Urinary bladder (tissue), 4 donors: ENCODE measurements around the gene ATOH7. TPM values are rescaled to one million over a fixed set of nuclear protein-coding genes. Genes with fewer than 3 reads are reported as not detected.
A peak's percentile ranks its signal among the peaks of the same experiment; 100 is the strongest.
"Not testable (repeated sequence)": the region's sequence is repeated elsewhere in the genome, so short reads cannot be mapped to it uniquely, and the experiment has no call there.

Experiments used
- DNase-seq: peaks from one replicate; pipeline ENCODE4 v3.0.0-alpha.2; 2015; ENCODE audit errors: extremely low spot score
- H3K27ac ChIP-seq: one replicate; pipeline ENCODE4 v1.5.1; 2013; ENCODE audit warnings: low read depth, mild to moderate bottlenecking, moderate library complexity
- H3K36me3 ChIP-seq: one replicate; pipeline ENCODE4 v1.6.1; 2013; ENCODE audit warnings: mild to moderate bottlenecking, moderate library complexity; ENCODE audit not compliant: insufficient read depth
- H3K4me1 ChIP-seq: one replicate; pipeline ENCODE4 v1.6.1; 2013; ENCODE audit warnings: mild to moderate bottlenecking, moderate library complexity; ENCODE audit not compliant: insufficient read depth
- H3K4me3 ChIP-seq: one replicate; pipeline ENCODE4 v1.5.1; 2013; ENCODE audit warnings: low read depth, low read length
- WGBS: extraction: QIAGEN DNeasy Blood & Tissue Kit; methylation state at CpG from one replicate; pipeline ENCODE4 v1.1.7; 2013; 5-methylcytosine and 5-hydroxymethylcytosine counted together
- polyA plus RNA-seq: library from polyadenylated mRNA; stranded (reverse); fragments of 200-250 nt; gene quantifications from one replicate; pipeline ENCODE4 v1.2.3, GENCODE V29; 2013
- total RNA-seq: library from RNA; depleted of rRNA; stranded (reverse); fragments of >200 nt; gene quantifications from one replicate; pipeline ENCODE4 v1.2.3, GENCODE V29; 2014
- donor health status: healthy with polysubstance abuse.
- donor health status: healthy.

ATOH7 gene
- total and polyA plus RNA-seq, 2 donors: 0.06 TPM; not detected in 1

DNA sequence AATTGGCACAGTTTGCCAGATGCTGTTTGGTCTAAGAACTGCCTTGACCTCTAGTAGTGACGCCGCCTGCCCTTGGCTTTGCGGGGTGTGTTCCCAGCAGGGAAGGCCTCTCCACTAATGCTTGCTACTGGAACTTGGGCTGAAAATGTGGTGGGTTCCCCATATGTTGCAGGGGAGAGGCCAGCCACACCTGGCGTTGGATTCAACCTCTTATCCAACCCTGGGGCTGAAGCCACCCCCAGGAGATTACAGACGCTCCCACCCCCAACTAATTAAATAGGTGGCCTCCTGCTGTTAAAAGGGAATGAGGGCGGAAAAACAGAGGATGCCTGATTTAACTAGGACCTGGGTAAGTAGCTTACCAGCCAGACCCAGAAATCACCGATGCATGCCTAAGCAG, 19.2 kb upstream of the ATOH7 start:
- no peak for DNase-seq
- no peaks in the 10 kb centered on the region for H3K4me1 ChIP-seq
- no peak overlapping the region for H3K27ac ChIP-seq
- H3K4me3 ChIP-seq: no peak overlapping the region
- WGBS: 70% methylated on average over 7 of the region's 7 CpGs
- no peaks in the 10 kb centered on the region for H3K36me3 ChIP-seq

- Histone ChIP-seq H3K4me1 (no peaks in the 10 kb centered on the region), H3K4me3 (no peak overlapping the region), H3K27ac (no peak overlapping the region), H3K36me3 (no peaks in the 10 kb centered on the region)
- WGBS: 92% methylated on average over 4 of the region's 4 CpGs
- no peak for DNase-seq
Observed at GRCh38 chr10:68249297-68249696, 17.4 kb upstream of the ATOH7 start.

- no peak for DNase-seq
- Histone ChIP-seq H3K27ac (no peak overlapping the region), H3K4me1 (no peaks in the 10 kb centered on the region), H3K36me3 (no peaks in the 10 kb centered on the region), H3K4me3 (no peak overlapping the region)
- WGBS: 85% methylated on average over 6 of the region's 6 CpGs
Observed at GRCh38 chr10:68247931-68248330, 16.0 kb upstream of the ATOH7 start.

DNA sequence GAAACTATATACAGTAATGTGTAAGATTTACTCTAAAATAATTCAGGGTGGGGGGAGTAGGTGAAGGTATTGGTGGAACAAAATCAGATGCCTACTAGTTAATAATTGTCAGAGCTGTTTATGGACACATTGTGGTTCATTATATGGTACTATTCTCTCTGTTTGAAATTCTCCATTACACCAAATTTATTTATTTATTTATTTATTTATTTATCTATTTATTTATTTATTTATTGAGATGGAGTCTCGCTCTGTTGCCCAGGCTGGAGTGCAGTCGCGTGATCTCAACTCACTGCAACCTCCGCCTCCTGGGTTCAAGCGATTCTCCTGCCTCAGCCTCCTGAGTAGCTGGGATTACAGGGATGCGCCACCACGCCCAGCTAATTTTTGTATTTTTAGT, 14.5 kb upstream of the ATOH7 start:
- WGBS: 92% methylated on average over 7 of the region's 7 CpGs
- not testable (repeated sequence) for H3K27ac ChIP-seq, H3K36me3 ChIP-seq, DNase-seq, H3K4me3 ChIP-seq, H3K4me1 ChIP-seq

GRCh38 chr10:68242051-68242450, 10.1 kb upstream of the ATOH7 start:
- Histone ChIP-seq H3K4me1 (no peaks in the 10 kb centered on the region), H3K4me3 (no peak overlapping the region), H3K36me3 (no peaks in the 10 kb centered on the region), H3K27ac (no peak overlapping the region)
- DNase-seq: no peak
- 62% methylated on average over 2 of the region's 2 CpGs for WGBS

- H3K36me3 ChIP-seq: no peaks in the 10 kb centered on the region
- H3K4me1 ChIP-seq: no peaks in the 10 kb centered on the region
- no peak for DNase-seq
- no peak overlapping the region for H3K4me3 ChIP-seq
- H3K27ac ChIP-seq: no peak overlapping the region
- WGBS: 53% methylated on average over 5 of the region's 5 CpGs
Observed at GRCh38 chr10:68239596-68240150, 7.8 kb upstream of the ATOH7 start.

DNA sequence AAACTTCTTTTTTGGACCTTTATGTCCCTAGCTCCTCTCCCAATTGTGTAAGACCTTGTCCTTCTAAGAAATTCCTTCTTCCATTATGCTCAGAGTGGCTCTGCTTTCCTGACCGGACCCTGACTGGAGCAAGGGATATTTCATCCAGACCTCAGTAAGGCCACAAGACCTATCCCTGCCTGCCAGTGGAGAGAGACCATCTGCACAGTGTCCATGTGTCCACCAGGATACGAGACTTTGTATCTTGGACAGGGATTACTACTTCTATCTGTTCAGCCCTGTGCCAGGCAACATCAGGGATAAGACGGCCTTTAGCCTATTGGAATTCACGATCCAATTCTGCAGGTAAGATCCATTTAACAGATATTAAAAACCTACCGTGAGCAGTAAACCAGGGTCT, 7.2 kb upstream of the ATOH7 start:
- Histone ChIP-seq H3K4me1 (no peaks in the 10 kb centered on the region), H3K27ac (no peak overlapping the region), H3K36me3 (no peaks in the 10 kb centered on the region), H3K4me3 (no peak overlapping the region)
- DNase-seq: no peak
- WGBS: 92% methylated on average over 5 of the region's 5 CpGs

DNA sequence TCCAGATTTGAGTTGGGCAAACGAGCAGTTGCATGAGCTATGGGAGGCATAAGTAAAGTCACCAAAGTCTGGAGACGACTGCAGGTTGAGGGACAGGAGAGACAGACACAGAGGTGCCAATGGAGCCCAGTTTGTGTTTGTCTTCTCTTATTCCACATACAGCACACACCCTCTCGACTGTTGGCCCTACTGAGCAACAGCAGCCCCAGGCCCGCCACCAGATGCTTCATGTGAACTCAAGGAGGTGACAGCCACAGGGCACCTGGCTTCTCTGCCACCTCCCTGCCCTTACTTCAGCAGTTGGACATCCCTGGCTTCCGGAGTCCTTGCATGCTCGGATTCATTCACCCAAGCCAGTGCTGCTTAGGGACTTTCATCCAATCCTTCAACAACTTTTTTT, 6.5 kb upstream of the ATOH7 start:
- no peaks in the 10 kb centered on the region for H3K36me3 ChIP-seq
- DNase-seq: no peak
- H3K4me1 ChIP-seq: no peaks in the 10 kb centered on the region
- H3K27ac ChIP-seq: no peak overlapping the region
- 83% methylated on average over 6 of the region's 6 CpGs for WGBS
- no peak overlapping the region for H3K4me3 ChIP-seq

DNA sequence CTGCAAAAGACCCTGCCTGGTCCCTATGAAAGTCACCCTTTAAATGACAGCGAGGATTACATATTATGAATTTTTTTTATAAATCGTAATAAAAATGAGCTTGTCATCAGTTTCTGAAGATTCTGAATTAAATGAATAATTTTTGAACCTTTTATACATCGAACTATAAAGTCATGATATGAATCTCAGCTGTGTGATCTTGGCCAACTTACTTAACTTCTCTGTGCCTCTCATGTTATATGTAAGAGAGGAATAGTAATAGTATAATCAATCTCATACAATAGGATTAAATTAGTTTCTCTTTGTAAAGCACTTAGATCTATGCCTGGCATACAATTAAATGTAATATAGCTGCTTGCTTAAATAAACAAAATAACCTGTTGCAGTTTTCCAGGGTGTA, 5.3 kb upstream of the ATOH7 start:
- no peak overlapping the region for H3K27ac ChIP-seq
- H3K36me3 ChIP-seq: no peaks in the 10 kb centered on the region
- H3K4me1 ChIP-seq: no peaks in the 10 kb centered on the region
- DNase-seq: no peak
- no peak overlapping the region for H3K4me3 ChIP-seq
- WGBS: 90% methylated on average over 3 of the region's 3 CpGs

- DNase-seq: no peak
- no peaks in the 10 kb centered on the region for H3K36me3 ChIP-seq
- no peaks in the 10 kb centered on the region for H3K4me1 ChIP-seq
- no peak overlapping the region for H3K27ac ChIP-seq
- no peak overlapping the region for H3K4me3 ChIP-seq
Observed at GRCh38 chr10:68235581-68235980, 3.7 kb upstream of the ATOH7 start.

GRCh38 chr10:68235111-68235510, 3.2 kb upstream of the ATOH7 start:
- DNase-seq: no peak
- Histone ChIP-seq H3K36me3 (no peaks in the 10 kb centered on the region), H3K4me3 (no peak overlapping the region), H3K4me1 (no peaks in the 10 kb centered on the region), H3K27ac (no peak overlapping the region)
- 73% methylated on average over 2 of the region's 2 CpGs for WGBS

DNA sequence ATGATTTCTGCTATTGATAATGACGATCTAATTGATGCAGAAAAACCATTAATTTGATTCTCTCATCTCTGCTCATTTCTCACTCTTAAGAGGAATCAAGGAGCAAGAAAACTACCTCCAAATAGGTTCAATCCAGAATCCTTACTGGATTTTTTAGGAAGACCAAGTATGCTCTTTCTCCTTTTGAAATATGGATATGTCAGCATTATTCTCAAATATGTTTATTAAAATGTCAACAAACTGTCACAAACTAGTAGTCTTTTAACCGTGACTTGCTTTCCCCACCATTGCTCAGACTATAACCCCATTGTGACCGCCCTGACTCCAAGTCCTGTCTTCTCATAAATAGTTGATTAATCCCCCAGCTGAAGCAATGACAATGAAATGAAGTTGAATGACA, 1.1 kb upstream of the ATOH7 start:
- no peak overlapping the region for H3K27ac ChIP-seq
- H3K4me1 ChIP-seq: no peaks in the 10 kb centered on the region
- no peak overlapping the region for H3K4me3 ChIP-seq
- no peaks in the 10 kb centered on the region for H3K36me3 ChIP-seq
- DNase-seq: no peak
- WGBS: 87% methylated on average over 3 of the region's 3 CpGs

DNA sequence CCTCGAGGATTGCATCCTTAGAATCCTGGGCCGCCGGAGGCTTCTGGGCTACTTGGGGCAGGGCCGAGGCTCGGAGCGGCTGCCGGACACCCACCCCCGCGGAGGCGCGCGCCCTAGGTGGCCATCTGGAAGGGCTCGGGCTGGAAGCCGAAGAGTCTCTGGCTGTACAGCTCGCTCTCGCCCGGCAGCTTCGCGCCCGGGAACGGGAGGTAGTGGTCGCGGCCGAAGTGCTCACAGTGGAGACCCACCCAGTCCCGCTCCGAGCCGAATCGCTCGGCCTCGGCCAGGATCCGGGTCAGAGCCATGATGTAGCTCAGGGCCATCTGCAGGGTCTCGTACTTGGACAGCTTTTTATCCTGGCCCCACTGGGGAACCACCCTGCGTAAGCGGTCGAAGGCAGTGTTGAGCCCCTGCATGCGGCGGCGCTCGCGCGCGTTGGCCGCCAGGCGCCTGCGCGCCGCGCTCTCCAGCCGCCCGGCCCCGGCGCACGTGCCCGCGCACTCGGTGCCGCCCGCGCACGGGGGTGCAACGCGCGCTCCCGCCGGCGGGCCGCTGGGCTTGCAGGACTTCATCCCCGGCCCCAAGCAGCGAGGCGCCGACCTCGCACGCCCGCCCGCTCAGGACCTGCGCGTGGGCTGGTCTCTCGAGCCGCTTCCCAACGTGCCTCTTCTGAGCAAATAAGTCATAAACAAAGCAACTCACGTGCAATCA, 652 bp downstream of the ATOH7 start:
- Histone ChIP-seq H3K36me3 (no peaks in the 10 kb centered on the region), H3K4me3 (peak overlapping the region; percentile 54), H3K27ac (no peak overlapping the region), H3K4me1 (no peaks in the 10 kb centered on the region)
- no peak for DNase-seq
- under 1% methylated on average over 81 of the region's 81 CpGs for WGBS

DNA sequence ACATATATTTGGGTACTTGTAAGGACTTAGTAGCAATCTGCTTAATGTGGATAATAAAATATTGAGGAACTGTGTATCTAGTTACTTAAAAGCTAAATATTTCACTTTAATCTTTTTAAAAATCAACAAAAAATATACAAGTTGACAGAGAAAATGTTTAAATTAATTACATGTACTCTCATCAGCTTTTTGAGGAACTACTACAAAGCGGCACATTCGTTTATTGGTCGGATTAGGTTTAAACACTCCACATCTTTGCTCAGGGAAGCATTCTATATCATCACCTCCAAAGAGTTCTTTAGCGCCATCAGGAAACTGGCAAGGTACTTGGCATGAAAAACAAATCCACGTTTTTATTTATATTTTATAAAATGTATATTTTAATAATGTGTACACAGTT, 1.6 kb downstream of the ATOH7 start:
- Histone ChIP-seq H3K27ac (no peak overlapping the region), H3K4me3 (no peak overlapping the region), H3K36me3 (no peaks in the 10 kb centered on the region), H3K4me1 (no peaks in the 10 kb centered on the region)
- 83% methylated on average over 5 of the region's 5 CpGs for WGBS
- no peak for DNase-seq

DNA sequence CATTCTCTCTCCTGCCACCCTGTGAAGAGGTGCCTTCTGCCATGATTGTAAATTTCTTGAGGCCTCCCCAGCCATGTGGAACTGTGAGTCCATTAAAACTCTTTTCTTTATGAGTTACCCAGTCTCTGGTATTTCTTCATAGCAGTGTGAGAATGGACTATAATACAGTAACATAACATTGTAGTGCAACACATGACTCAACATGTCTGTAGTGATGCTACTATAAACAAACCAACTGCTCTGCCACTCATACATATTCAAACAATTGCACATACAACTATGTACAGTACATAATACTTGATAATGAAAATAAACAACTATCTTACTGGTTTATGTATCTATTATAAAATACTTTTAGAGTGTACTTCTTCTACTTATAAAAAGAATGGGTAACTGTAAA, 7.1 kb downstream of the ATOH7 start:
- H3K27ac ChIP-seq: no peak overlapping the region
- H3K4me1 ChIP-seq: no peaks in the 10 kb centered on the region
- no peak for DNase-seq
- no peak overlapping the region for H3K4me3 ChIP-seq
- no peaks in the 10 kb centered on the region for H3K36me3 ChIP-seq
